Hepatocyte (in vitro differentiated cells): ENCODE measurements around the gene GDF15. TPM values are rescaled to one million over a fixed set of nuclear protein-coding genes. Genes with fewer than 3 reads are reported as not detected.

Experiments
- DNase-seq: peaks from one replicate; pipeline ENCODE4 v3.0.0-alpha.2; 2016; ENCODE audit warnings: low spot score
- H2AFZ ChIP-seq: fragments of 200-600 bp; sonication (generic); 2 replicates; pipeline ENCODE4 v1.6.0; 2016; ENCODE audit warnings: antibody characterized with exemption, mild to moderate bottlenecking
- H3K27ac ChIP-seq: fragments of 200-600 bp; sonication (generic); 2 replicates; pipeline ENCODE4 v1.5.1; 2016; ENCODE audit warnings: mild to moderate bottlenecking
- H3K27me3 ChIP-seq: fragments of 200-600 bp; sonication (generic); 2 replicates; pipeline ENCODE4 v1.6.1; 2016
- H3K36me3 ChIP-seq: fragments of 200-600 bp; sonication (generic); replicated peaks from 2 replicates; pipeline ENCODE4 v1.5.1; 2016; ENCODE audit warnings: low read depth; ENCODE audit not compliant: insufficient read depth
- H3K4me1 ChIP-seq: fragments of 200-600 bp; sonication (generic); 2 replicates; pipeline ENCODE4 v1.5.1; 2016; ENCODE audit warnings: mild to moderate bottlenecking, moderate library complexity; ENCODE audit not compliant: insufficient read depth
- H3K4me2 ChIP-seq: fragments of 200-600 bp; sonication (generic); 2 replicates; pipeline ENCODE4 v1.6.0; 2016
- H3K4me3 ChIP-seq: fragments of 200-600 bp; sonication (generic); 2 replicates; pipeline ENCODE4 v1.5.1; 2016; ENCODE audit warnings: mild to moderate bottlenecking
- H3K79me2 ChIP-seq: fragments of 200-600 bp; sonication (generic); 2 replicates; pipeline ENCODE4 v1.6.0; 2017; ENCODE audit warnings: mild to moderate bottlenecking
- H3K9me2 ChIP-seq: fragments of 200-600 bp; sonication (generic); replicated peaks from 2 replicates; pipeline ENCODE4 v1.6.0; 2017; ENCODE audit warnings: mild to moderate bottlenecking; ENCODE audit not compliant: insufficient read depth
- H3K9me3 ChIP-seq: fragments of 200-600 bp; sonication (generic); 2 replicates; pipeline ENCODE4 v1.5.1; 2016; ENCODE audit warnings: low read depth, mild to moderate bottlenecking
- H4K20me1 ChIP-seq: fragments of 200-600 bp; sonication (generic); 2 replicates; pipeline ENCODE4 v1.6.0; 2016; ENCODE audit warnings: mild to moderate bottlenecking; ENCODE audit not compliant: insufficient read depth, poor library complexity, severe bottlenecking
- CTCF ChIP-seq: fragments of 200-600 bp; sonication (generic); IDR thresholded peaks from 2 replicates; pipeline ENCODE4 v1.5.1; 2016; ENCODE audit warnings: antibody characterized with exemption, mild to moderate bottlenecking; ENCODE audit not compliant: poor library complexity
- EZH2 ChIP-seq: fragments of 200-600 bp; sonication (generic); IDR thresholded peaks from 2 replicates; pipeline ENCODE4 v1.6.1; 2016; ENCODE audit warnings: antibody characterized with exemption, mild to moderate bottlenecking, borderline replicate concordance
- EZH2phosphoT487 ChIP-seq: fragments of 200-600 bp; sonication (generic); IDR thresholded peaks from one replicate; pipeline ENCODE4 v1.6.1; 2018; ENCODE audit warnings: antibody characterized with exemption, mild to moderate bottlenecking, low read depth, moderate library complexity; ENCODE audit not compliant: unreplicated experiment, severe bottlenecking
- WGBS: methylation state at CpG from one replicate; pipeline ENCODE4 v1.1.6; 2016; ENCODE audit warnings: low lambda C conversion rate; ENCODE audit errors: missing lambda C conversion rate; 5-methylcytosine and 5-hydroxymethylcytosine counted together
- polyA plus RNA-seq: library from polyadenylated mRNA; unstranded; fragments of >200 nt; fragmentation: Nextera tagmentation; extraction: Ambion mirVana; gene quantifications from 2 replicates; pipeline ENCODE4 v1.2.1, GENCODE V29; 2016
- total RNA-seq: library from RNA; depleted of rRNA; stranded (reverse); fragments of >200 nt; gene quantifications from 2 replicates; pipeline ENCODE4 v1.2.3, GENCODE V29; 2014

GDF15 gene
- total and polyA plus RNA-seq, 2 experiments from 2014 or later, result 123 to 175 TPM

- DNase-seq, result no peak
- peak overlapping the region; percentile 58 for H2AFZ ChIP-seq
- H3K4me2 ChIP-seq, result peak overlapping the region; percentile 91
- WGBS, result 25% methylated on average over 39 of the region's 39 CpGs
- TF ChIP-seq EZH2 (no peak), EZH2phosphoT487 (no peak)
- peak overlapping the region; percentile 99 for H3K27ac ChIP-seq
- H3K36me3 ChIP-seq, result no peaks in the 10 kb centered on the region
- H4K20me1 ChIP-seq, result peaks cover 25% of the 10 kb centered on the region
- no peaks in the 10 kb centered on the region for H3K9me3 ChIP-seq
- H3K27me3 ChIP-seq, result no peaks in the 10 kb centered on the region
- H3K9me2 ChIP-seq, result no peaks in the 10 kb centered on the region
- peaks cover 44% of the 10 kb centered on the region for H3K79me2 ChIP-seq
- H3K4me1 ChIP-seq, result peaks cover 55% of the 10 kb centered on the region
- H3K4me3 ChIP-seq, result peak overlapping the region; percentile 42
These were observed 32.7 kb downstream of the GDF15 start for GRCh38 chr19:18418483-18419194.

- H3K4me3 ChIP-seq, result peak within 1 kb of the TSS; percentile 42
- no peaks in the 10 kb centered on the region for H3K9me3 ChIP-seq
- TF ChIP-seq EZH2 (no peak), CTCF (peak; percentile 32)
- no peaks in the 10 kb centered on the region for H3K9me2 ChIP-seq
- H3K27ac ChIP-seq, result peak within 1 kb of the TSS; percentile 99
- H4K20me1 ChIP-seq, result peaks cover 32% of the 10 kb centered on the region
- H3K4me2 ChIP-seq, result peak within 1 kb of the TSS; percentile 91
- under 1% methylated on average over 17 of the region's 80 CpGs for WGBS
- peak; percentile 94 for DNase-seq
- H3K27me3 ChIP-seq, result no peaks in the 10 kb centered on the region
- no peaks in the 10 kb centered on the region for H3K36me3 ChIP-seq
- H3K4me1 ChIP-seq, result peaks cover 59% of the 10 kb centered on the region
- peaks cover 50% of the 10 kb centered on the region for H3K79me2 ChIP-seq
- H2AFZ ChIP-seq, result peak within 1 kb of the TSS; percentile 58
These were observed 33.3 kb downstream of the GDF15 start, which contains the start of gene SSBP4 for GRCh38 chr19:18419195-18419698. SSBP4 (plus strand) TSS chr19:18419398; CDS start chr19:18419649, 251 bp downstream.

- DNase-seq, result peak; percentile 78
- no peak for TF ChIP-seq EZH2phosphoT487
- H3K27me3 ChIP-seq, result no peaks in the 10 kb centered on the region
- peaks cover 56% of the 10 kb centered on the region for H3K79me2 ChIP-seq
- no peaks in the 10 kb centered on the region for H3K9me2 ChIP-seq
- H3K4me2 ChIP-seq, result peak overlapping the region; percentile 91
- peaks cover 56% of the 10 kb centered on the region for H3K4me1 ChIP-seq
- no peaks in the 10 kb centered on the region for H3K36me3 ChIP-seq
- H3K4me3 ChIP-seq, result peak overlapping the region; percentile 42
- H3K27ac ChIP-seq, result peak overlapping the region; percentile 99
- H3K9me3 ChIP-seq, result no peaks in the 10 kb centered on the region
- peaks cover 33% of the 10 kb centered on the region for H4K20me1 ChIP-seq
- H2AFZ ChIP-seq, result no peak overlapping the region
- WGBS, result 4% methylated on average over 49 of the region's 97 CpGs
These were observed 33.9 kb downstream of the GDF15 start for GRCh38 chr19:18419699-18420460.

GRCh38 chr19:18420930-18421329, 35.0 kb downstream of the GDF15 start:
- Histone ChIP-seq H3K9me3 (no peaks in the 10 kb centered on the region), H3K4me1 (peaks cover 52% of the 10 kb centered on the region), H2AFZ (no peak overlapping the region), H3K9me2 (no peaks in the 10 kb centered on the region), H3K27me3 (no peaks in the 10 kb centered on the region), H3K36me3 (no peaks in the 10 kb centered on the region), H3K4me2 (peak overlapping the region; percentile 91), H3K79me2 (peaks cover 62% of the 10 kb centered on the region), H4K20me1 (peaks cover 38% of the 10 kb centered on the region), H3K4me3 (no peak overlapping the region), H3K27ac (peak overlapping the region; percentile 99)
- DNase-seq, result no peak
- 54% methylated on average over 2 of the region's 2 CpGs for WGBS
- TF ChIP-seq EZH2phosphoT487 (no peak), CTCF (no peak), EZH2 (no peak)
